ENCODE data around the gene TLCD2.
"Not testable (repeated sequence)": the region's sequence is repeated elsewhere in the genome, so short reads cannot be mapped to it uniquely, and the experiment has no call there.

Gene TLCD2, protein sequence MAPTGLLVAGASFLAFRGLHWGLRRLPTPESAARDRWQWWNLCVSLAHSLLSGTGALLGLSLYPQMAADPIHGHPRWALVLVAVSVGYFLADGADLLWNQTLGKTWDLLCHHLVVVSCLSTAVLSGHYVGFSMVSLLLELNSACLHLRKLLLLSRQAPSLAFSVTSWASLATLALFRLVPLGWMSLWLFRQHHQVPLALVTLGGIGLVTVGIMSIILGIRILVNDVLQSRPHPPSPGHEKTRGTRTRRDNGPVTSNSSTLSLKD

DNA sequence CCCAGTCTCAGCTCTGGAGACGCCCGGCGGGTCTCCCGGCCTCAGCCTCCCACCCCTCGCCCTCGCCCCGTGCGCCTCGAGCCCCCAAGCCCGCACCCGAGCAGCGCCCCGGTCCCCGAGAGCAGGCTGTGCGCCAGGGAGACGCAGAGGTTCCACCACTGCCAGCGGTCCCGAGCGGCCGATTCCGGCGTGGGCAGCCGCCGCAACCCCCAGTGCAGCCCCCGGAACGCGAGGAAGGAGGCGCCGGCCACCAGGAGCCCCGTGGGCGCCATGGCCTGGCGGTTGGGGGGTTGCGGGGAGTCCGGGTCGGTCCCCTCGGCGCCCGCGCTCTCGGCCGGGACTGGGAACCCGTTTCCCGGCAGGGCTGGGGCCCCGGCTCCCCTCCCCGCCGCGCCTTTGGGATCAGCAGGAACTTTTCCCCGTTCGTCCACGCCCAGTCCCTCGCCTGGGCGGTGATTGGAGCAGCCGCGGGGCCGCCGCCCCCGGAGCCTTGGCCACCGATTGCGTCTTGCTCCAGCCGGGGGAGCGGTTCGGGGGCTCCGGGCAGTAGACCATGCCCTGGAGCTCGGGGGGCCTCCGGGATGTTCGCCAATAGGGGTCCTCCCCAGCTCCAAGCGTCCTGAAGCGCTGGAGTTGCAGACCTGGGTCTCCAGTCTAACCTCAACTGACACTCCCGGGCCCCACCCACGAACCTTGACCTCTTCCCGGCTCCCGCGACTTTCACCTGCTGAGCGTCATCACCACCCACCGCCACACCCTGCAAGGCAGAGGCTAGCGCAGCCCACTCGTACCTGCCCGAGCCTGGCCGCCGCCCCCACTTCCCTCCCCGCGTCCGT, at the start of gene TLCD2:
TSS of gene TLCD2 (minus strand) at position 407 of the 836 bp plus-strand sequence. CDS start at position 272, 135 bp downstream.
- DNase-seq (ENCODE audit: low spot score), result no peak

DNA sequence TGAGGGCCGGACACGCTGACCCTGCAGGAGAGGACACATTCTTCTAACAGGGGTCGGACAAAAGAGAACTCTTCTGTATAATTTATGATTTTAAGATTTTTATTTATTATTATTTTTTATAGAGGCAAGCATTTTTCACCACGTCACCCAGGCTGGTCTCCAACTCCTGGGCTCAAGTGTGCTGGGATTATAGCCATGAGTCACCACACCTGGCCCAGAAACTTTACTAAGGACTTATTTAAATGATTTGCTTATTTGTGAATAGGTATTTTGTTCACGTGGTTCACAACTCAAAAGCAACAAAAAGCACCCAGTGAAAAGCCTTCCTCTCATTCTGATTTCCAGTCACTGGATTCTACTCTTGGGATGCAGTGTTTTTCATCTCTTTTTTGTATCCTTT, 49.4 kb upstream of the TLCD2 start:
- no peak for DNase-seq (ENCODE audit: low spot score)

DNA sequence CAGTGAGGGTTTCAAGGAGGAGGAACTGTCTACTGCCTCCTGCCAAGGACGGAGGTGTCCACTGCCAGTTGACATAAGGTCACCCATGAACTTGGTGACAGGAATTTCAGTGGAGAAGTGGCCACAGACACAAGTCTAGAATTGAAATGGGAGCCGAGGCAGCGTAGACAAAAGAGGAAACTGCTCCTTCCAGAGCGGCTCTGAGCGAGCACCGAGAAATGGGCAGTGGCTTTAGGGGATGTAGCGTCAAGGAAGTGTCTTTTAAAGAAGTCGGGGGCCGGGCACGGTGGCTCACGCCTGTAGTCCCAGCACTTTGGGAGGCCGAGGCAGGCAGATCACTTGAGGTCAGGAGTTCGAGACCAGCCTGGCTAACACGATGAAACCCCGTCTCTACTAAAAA, 48.6 kb upstream of the TLCD2 start:
- DNase-seq (ENCODE audit: low spot score), result no peak

DNA sequence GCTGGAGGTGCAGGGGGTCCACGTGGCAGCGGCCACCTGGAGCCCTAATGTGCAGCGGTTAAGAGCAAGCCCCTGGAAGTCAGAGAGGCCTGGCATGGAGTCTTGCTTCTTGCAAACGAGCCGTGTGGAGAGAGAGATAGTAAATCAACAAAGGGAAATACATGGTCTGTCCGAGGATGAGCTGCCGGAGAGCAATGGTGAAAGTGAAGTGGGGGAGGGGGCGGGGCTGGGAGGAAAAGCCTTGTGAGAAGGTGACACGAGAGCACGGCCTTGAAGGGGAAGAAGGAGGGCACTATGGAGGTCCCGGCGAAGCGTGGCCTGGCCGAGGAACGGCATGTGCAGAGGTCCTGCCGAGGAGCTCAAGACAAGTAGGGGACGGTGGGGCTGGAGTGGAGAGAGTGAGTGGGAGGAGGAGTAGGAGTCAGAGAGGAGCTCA, 45.7 kb upstream of the TLCD2 start:
- DNase-seq (ENCODE audit: low spot score), result no peak

DNA sequence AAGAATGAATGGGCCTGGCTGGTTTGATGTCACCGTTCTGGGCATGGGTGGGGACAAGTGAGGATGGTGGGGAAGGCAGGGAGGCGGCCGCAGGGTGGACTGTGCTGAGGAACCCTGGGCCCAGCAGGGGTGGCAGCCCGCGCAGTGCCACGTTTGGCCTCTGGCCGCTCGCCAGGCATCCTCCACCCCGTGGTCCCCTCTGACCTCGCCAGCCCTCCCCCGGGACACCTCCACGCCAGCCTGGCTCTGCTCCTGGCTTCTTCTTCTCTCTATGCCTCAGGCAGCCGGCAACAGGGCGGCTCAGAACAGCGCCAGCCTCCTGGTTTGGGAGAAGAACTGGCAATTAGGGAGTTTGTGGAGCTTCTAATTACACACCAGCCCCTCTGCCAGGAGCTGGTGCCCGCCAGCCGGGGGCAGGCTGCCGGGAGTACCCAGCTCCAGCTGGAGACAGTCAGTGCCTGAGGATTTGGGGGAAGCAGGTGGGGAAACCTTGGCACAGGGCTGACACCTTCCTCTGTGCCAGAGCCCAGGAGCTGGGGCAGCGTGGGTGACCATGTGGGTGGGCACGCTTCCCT, 45.2 kb upstream of the TLCD2 start:
- DNase-seq (ENCODE audit: low spot score), result no peak

DNA sequence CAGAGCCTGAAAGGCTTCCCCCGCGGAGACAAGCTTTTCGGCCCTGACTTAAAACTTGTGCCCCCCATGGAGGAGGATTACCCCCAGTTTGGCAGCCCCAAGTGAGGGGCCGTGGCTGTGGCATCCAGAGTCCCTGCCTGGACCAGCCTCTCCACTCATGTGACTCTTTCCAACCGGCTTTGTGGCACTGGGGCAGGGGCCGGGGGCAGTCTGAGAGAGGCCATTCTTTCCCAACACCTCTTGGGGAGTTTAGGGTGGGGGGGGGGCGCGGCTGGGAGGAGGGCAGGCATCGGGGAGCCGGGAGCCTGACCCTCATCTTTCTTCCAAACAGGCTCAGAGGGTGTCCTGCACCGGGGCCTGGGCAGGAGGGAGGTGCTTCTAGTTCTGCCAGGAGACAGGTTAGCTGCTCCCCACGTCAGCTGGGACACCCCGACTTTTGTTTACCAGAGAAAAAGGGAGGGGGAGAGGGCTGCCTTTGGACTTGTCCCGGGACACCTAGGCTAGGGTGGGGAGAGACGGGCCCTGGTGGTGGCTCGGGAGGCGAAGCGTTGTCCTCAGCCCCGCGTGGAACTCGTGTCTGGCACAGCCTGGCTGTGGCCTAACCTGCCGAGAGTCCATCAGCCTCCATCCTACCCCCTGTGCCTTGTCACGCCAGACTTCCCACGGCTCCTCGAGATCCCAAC, 44.4 kb upstream of the TLCD2 start:
- DNase-seq (ENCODE audit: low spot score), result no peak

DNA sequence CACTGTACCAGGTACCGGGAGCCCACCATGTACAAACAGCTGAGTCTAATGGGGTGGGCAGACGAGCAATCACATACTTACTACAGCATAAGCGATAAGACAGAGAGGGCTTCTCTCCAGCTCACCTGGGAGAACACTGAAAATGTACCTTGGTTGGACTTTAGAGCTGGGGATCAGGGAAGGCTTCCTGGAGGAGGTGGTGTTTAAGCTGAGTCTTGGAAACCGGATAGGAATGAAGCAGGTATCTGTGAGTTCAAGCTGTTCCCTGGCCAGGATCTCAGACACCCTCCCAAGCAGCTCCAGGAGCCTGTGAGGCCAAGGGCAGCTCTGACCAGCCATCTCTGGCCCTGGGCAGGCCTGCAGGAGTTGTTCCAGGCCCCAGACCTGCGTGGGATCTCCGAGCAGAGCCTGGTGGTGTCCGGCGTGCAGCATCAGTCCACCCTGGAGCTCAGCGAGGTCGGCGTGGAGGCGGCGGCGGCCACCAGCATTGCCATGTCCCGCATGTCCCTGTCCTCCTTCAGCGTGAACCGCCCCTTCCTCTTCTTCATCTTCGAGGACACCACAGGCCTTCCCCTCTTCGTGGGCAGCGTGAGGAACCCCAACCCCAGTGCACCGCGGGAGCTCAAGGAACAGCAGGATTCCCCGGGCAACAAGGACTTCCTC, 43.7 kb upstream of the TLCD2 start:
- DNase-seq (ENCODE audit: low spot score), result no peak

DNA sequence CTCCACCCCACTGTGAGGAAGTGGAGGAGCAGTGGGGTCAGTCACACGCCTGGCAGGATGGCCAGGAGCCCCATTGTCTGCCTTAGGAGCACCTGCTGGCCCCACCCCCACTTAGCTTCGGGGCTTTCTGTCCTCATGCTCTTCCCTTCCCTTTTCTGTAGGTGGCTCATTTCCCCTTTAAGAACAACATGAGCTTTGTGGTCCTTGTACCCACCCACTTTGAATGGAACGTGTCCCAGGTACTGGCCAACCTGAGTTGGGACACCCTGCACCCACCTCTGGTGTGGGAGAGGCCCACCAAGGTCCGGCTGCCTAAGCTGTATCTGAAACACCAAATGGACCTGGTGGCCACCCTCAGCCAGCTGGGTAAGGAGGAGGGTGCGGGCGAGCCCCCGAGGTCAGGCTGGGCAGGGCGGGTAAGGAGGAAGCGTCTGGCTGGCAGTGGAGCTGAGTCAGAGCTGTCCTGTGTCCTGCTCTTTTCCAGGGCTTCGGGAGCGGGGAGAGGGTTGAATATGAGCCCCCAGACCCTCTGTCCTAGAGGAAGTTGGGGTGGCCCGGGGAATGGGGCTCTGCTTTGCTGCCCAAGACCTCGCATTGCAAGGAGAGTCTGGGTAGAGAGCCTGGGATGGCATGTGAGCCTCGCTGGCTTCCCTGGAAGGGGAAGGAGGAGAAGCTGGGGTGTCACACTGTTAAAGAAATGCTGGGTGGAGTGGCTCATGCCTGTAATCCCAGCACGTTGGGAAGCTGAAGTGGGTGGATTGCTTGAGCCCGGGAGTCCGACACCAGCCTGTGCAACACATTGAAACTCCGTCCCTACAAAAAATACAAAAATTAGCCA, 42.5 kb upstream of the TLCD2 start:
- DNase-seq (ENCODE audit: low spot score), result no peak

DNA sequence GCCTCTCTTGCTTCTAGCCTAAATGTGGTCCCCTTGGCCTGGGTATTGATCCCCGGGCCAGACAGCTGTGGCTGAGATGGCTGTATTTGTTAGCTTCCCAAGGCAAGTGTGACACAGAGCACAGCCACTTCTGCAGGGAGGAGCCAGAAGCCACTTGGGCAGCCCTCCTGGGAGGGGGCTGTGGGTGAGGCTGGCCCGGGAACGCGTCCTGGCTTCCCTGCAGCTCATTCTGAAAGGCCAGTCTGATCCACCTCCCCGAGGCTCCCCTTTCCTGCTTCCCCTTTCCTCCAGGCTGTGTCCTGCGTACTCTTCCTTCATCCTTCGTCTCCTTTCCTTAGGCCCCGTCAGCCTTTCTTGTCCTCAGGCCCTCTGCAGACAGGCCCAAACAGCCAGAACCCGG, 40.5 kb upstream of the TLCD2 start:
- no peak for DNase-seq (ENCODE audit: low spot score)

DNA sequence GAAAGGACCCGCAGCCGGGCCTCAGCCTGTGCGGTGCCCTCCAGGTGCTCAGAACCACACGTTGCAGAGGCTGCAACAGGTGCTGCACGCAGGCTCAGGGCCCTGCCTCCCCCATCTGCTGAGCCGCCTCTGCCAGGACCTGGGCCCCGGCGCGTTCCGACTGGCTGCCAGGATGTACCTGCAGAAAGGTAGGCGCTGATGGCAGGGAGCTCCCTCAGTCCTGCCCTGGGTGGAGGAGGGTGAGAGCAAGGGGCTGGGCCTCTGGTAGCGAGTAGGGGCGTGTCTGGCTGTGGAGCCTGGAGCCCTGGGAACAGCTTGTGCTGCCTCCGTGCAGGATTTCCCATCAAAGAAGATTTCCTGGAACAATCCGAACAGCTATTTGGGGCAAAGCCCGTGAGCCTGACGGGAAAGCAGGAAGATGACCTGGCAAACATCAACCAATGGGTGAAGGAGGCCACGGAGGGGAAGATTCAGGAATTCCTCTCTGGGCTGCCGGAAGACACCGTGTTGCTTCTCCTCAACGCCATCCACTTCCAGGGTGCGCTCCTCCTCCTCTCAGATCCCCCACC, 36.9 kb upstream of the TLCD2 start:
- no peak for DNase-seq (ENCODE audit: low spot score)

DNA sequence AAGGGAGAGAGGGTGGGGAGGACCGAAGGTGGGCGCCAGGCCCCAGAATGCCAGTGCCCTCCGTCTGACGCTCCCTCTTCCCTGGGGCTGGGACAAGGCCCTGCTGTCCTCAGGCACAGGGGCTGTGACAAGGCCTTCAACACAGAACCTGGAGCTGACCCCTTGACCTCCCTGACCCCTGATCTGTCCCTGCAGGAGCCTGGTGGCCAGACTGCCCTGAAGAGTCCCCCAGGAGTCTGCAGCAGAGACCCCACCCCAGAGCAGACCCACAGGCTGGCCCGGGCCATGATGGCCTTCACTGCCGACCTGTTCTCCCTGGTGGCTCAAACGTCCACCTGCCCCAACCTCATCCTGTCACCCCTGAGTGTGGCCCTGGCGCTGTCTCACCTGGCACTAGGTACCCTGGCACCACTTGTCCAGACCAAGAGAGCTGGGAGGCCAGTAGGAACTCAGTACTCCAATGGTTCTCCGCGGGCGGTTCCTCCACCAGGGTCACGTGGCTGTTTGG, 35.4 kb upstream of the TLCD2 start:
- no peak for DNase-seq (ENCODE audit: low spot score)

DNA sequence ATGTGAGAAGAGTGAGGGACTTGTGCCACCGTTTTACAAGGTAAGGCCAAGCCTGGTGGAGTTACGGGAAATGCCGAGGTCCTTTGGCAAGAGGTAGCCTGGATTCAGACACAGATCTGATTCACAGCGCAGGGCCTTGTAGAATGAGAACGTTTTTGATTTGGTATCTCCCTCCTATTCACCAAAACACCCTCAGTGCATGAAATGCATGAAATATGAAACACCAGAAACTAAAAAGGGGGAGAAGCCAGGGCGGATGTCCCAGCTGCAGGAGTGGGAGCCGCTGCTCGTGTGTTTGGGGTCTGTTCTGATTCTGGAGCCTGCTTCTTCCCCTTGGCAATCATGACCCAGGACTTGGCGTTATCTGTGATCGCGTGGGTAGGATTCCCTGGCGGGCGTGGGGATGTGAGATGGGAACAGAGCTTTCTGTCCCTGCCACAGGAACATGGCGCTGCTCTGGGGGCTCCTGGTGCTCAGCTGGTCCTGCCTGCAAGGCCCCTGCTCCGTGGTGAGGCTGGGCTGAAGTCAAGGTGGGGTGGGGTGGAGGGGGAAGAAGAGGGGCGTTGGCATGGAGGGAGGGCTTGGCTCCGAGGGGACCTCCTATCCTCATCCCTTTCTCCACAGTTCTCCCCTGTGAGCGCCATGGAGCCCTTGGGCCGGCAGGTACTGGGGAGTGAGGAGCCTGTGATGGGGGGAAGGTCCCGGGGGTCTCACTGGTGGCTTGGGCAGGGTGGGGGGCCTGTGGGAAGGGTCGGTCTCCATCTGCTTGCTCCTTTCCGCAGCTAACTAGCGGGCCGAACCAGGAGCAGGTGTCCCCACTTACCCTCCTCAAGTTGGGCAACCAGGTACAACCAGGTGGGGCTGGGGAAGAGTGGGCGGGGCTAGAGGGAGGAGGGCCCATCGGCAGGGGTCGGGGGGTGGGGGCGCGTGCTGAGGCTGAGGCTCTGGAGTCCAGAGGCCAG, 34.7 kb upstream of the TLCD2 start:
- no peak for DNase-seq (ENCODE audit: low spot score)

DNA sequence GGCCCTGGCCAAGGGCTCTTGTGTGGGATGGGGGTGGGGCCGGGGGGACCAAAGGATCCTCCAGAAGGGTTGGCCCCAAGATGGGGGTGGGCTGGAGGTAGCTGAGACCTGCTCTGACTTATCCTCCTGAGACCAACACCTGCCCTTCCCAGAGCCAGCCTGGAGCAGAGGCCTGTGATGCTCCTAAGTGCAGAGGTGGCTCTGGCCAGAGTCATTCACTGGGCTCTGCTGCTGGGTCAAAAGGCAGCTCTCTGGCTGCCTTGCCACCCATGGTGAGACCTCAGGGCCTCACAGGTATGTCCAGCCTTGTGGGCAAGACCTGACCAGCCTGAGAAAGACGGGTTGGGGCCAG, 32.9 kb upstream of the TLCD2 start:
- no peak for DNase-seq (ENCODE audit: low spot score)

DNA sequence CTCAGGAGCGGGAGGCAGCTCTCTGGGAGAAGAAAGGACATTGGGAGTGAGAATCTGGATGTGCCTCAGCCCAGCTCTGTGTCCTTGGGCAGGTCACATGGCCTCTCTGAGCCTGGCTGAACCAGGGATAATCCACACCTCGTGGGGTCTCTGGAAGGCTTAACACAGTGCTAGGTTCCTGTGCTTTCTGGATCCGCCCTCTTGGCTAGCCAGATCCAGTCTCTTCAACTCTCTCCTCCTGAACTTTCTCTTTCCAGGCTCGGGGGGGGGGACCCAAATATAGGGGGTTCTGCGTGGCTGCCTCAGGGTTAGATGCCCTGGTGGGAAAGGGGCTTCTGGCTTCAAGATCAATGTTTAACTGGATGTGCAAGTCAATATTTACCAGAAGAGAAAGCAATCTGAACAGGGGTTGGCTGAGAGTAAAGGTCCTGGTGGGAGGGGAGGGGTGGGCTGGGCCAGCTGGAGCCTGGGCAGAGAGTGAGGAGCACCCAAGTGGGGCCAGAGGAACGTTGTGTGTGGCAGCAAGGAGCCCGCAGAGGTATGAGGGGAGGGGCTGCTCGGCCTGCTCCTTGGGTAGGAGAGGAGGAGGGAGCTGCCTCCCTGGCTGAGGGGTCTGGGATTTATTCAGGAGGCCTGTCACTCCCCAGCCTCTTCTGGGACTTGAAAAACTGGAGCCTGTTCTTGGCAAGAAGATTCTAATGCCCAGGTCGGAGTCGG, 32.4 kb upstream of the TLCD2 start, which contains the start of gene SERPINF2:
TSS of gene SERPINF2 (plus strand) at position 501 of the 717 bp plus-strand sequence. CDS start 2,125 bp downstream, outside the sequence.
- no peak for DNase-seq (ENCODE audit: low spot score)

DNA sequence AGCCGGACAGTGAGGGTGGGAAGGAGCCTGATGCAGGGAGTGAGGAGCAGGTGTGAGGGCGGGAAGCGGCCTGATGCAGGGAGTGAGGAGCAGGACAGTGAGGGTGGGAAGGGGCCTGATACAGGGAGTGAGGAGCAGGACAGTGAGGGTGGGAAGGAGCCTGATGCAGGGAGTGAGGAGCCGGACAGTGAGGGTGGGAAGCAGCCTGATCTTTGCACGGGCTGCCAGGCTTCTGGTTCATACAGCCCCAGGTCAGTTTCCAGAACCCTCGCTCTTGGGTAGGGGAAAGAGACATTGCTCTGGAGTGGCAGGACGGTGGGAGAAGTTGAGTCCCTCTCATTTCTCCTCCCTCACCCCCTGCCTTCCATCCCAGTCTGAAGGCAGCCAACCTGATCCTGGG, 31.7 kb upstream of the TLCD2 start:
- DNase-seq (ENCODE audit: low spot score), result not testable (repeated sequence)

DNA sequence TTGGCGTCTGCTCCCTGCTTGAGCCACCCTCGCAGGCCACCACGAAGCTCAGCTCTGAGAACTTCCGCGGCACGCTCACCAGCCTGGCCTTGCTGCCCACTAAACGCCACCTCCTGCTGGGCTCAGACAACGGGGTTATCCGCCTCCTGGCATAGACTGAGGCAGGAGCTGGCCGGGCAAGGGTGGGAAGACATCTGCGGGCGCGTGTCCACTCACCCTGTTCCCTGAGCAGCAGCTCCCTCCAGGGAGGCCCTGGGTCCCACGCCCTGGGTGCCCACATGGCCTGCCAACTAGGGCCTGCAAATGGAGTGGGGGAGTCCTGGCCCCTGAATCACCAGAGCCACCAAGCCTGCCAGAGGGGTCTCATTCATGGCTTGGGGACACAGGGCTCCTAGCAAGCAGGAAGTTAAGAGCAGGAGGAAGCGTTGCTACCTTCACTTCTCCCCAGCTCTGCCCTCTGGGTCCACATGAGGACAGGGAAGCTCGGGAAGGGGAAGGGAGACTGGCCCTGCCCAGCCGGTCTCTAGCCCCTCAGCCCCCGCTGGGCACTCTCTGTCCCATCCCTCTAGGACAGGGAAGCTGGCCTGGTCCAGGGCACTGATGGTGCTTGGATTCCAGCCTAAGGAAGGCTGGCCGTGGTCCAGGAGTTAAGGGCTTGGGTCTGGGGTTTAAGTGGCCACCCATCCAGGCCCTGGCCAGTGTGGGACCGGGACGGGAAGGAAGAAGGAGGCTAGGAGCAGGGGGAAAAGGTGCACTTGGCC, 27.5 kb upstream of the TLCD2 start:
- DNase-seq (ENCODE audit: low spot score), result no peak

DNA sequence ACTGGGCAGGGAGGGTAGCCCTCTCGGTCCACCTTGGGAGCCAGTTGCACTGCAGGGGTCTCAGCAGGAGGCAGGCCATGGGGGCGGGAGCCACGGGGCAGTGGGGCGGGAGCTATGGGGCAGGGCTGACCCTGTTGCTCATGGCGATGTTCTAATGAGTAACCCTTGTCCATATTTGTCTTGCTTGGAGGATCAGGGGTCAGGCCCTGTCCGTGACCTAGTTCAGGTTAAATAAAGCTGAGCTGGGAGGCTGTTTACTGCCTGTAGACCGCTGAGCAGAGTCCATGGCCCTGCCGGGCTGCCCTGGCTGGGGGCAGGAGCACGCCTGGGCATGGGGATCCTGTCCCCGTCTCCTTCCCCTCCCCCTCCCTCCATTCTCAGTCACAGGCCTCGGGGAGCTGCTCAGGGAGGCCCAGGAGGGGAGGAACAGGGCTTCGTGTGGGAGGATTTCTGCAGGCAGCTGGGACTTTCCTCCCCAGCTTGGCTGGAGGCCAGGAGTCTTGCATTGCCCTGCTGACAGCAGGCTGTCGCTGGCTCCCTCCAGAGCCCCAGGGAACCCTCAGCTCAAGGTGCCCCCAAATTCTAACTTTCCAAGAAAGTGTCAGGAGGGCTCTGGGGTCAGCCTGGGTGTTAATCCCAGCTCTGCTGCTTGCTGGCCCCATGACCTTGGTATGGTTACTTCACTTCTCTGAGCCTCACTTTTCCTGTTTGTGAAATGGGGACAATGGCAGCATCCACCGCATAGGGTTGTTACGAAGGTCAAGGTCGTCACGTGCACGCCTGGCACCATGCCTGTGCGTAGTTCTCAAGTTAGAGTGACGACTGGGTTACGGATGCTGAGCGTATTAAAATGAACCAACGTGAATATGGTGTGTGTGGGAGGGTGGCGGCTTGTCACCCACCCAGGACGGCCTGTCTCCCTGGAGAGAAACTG, 26.4 kb upstream of the TLCD2 start:
- DNase-seq (ENCODE audit: low spot score), result no peak
